SK-N-SH (cell line): ENCODE data around the gene PCNX2. TPM values are rescaled to one million over a fixed set of nuclear protein-coding genes. Genes with fewer than 3 reads are reported as not detected.

ENCODE experiments used
- CTCF ChIA-PET: fragments of 300-600, 350-600 bp; formaldehyde crosslinking; extraction: SDS; loops from one replicate; lab custom pipeline; 2021; lab: Yijun Ruan, JAX
- POLR2A ChIA-PET: fragments of 350-600 bp; sonication (Branson Sonifier 250); formaldehyde crosslinking; extraction: SDS; loops from one replicate; lab custom pipeline; 2020; ENCODE audit warnings: antibody characterized with exemption, inconsistent platforms; lab: Yijun Ruan, JAX
- DNase-seq: peaks from one replicate; pipeline ENCODE4 v3.0.0; 2012
- H2AFZ ChIP-seq: fragments of 200-600 bp; sonication (generic); 2 replicates; pipeline ENCODE4 v1.8.1; 2016; ENCODE audit warnings: antibody characterized with exemption, mild to moderate bottlenecking, low read depth
- H3F3A ChIP-seq: fragments of 200-600 bp; sonication (generic); replicated peaks from 2 replicates; pipeline ENCODE3; 2016; ENCODE audit warnings: antibody characterized with exemption, mild to moderate bottlenecking; ENCODE audit not compliant: insufficient read depth
- H3K27ac ChIP-seq, 2 experiments: fragments of 200-500 bp in 1 of 2; fragments of 200-600 bp in 1 of 2; sonication (Bioruptor generic) in 1 of 2; sonication (generic), shearing (Covaris generic) in 1 of 2; 2 replicates each; pipeline versions ENCODE4 v1.5.1 to v1.6.1; 2014 to 2016; ENCODE audit warnings: low read depth in 2 of 2, inconsistent platforms in 1 of 2, low read length in 1 of 2, mild to moderate bottlenecking in 1 of 2, mixed read lengths in 1 of 2
- H3K27me3 ChIP-seq: fragments of 200-600 bp; sonication (generic), shearing (Covaris generic); 2 replicates; pipeline ENCODE4 v1.6.1; 2016; ENCODE audit warnings: mixed run types; ENCODE audit not compliant: insufficient read depth
- H3K36me3 ChIP-seq, 2 experiments: fragments of 200-500 bp in 1 of 2; fragments of 200-600 bp in 1 of 2; sonication (Bioruptor generic) in 1 of 2; sonication (generic) in 1 of 2; replicated peaks in 1 of 2; 2 replicates each; pipeline versions ENCODE3 to v1.5.1; 2014 to 2016; ENCODE audit warnings: low read length in 1 of 2, mild to moderate bottlenecking in 1 of 2; ENCODE audit not compliant: insufficient read depth in 2 of 2, control insufficient read depth in 1 of 2
- H3K4me1 ChIP-seq, 2 experiments: fragments of 200-500 bp in 1 of 2; fragments of 200-600 bp in 1 of 2; sonication (Bioruptor generic) in 1 of 2; sonication (generic), shearing (Covaris generic) in 1 of 2; 2 replicates each; pipeline versions ENCODE4 v1.5.1 to v1.6.1; 2014 to 2016; ENCODE audit warnings: low read depth in 1 of 2, low read length in 1 of 2, mixed run types in 1 of 2; ENCODE audit not compliant: insufficient read depth in 2 of 2, control insufficient read depth in 1 of 2
- H3K4me2 ChIP-seq: fragments of 200-600 bp; sonication (generic), shearing (Covaris generic); 2 replicates; pipeline ENCODE4 v1.6.1; 2017; ENCODE audit warnings: mixed run types
- H3K4me3 ChIP-seq, 2 experiments: fragments of 200-500 bp in 1 of 2; fragments of 200-600 bp in 1 of 2; sonication (Bioruptor generic) in 1 of 2; sonication (generic), shearing (Covaris generic) in 1 of 2; 2 replicates each; pipeline versions ENCODE4 v1.5.1 to v1.8.1; 2014 to 2016; ENCODE audit warnings: low read depth in 2 of 2, inconsistent platforms in 1 of 2, low read length in 1 of 2, mild to moderate bottlenecking in 1 of 2, mixed read lengths in 1 of 2, moderate library complexity in 1 of 2
- H3K79me2 ChIP-seq: fragments of 200-600 bp; sonication (generic); 2 replicates; pipeline ENCODE4 v1.8.1; 2017; ENCODE audit warnings: mild to moderate bottlenecking; ENCODE audit not compliant: insufficient read depth
- H3K9ac ChIP-seq: fragments of 200-600 bp; sonication (generic); 2 replicates; pipeline ENCODE4 v1.6.1; 2017; ENCODE audit warnings: mixed run types
- H3K9me2 ChIP-seq: fragments of 200-600 bp; sonication (generic); 2 replicates; pipeline ENCODE4 v1.6.1; 2017; ENCODE audit warnings: mixed run types
- H3K9me3 ChIP-seq: fragments of 200-600 bp; sonication (generic); 2 replicates; pipeline ENCODE4 v1.6.1; 2017; ENCODE audit warnings: mixed run types, mild to moderate bottlenecking, moderate library complexity
- H4K20me1 ChIP-seq: fragments of 200-600 bp; sonication (generic); 2 replicates; pipeline ENCODE4 v1.6.1; 2017; ENCODE audit warnings: mild to moderate bottlenecking, mixed run types; ENCODE audit not compliant: insufficient read depth
- CHD2 ChIP-seq: fragments of 150-350 bp; IDR thresholded peaks from 2 replicates; pipeline ENCODE4 v1.6.1; 2018; ENCODE audit warnings: low read length; ENCODE audit not compliant: partially characterized antibody
- CTCF ChIP-seq: fragments of 200-600 bp; sonication (generic); IDR thresholded peaks from 2 replicates; pipeline ENCODE4 v1.6.1; 2017; ENCODE audit warnings: antibody characterized with exemption, mild to moderate bottlenecking, moderate library complexity
- EZH2phosphoT487 ChIP-seq: fragments of 200-600 bp; sonication (generic); IDR thresholded peaks from 2 replicates; pipeline ENCODE4 v1.6.1; 2017; ENCODE audit warnings: low read depth, mixed run types, mild to moderate bottlenecking, antibody characterized with exemption, moderate library complexity, borderline replicate concordance
- FOSL2 ChIP-seq: IDR thresholded peaks from 2 replicates; pipeline ENCODE4 v1.4.0; 2012; ENCODE audit warnings: low read depth, mild to moderate bottlenecking, moderate library complexity, borderline replicate concordance
- FOXJ3 ChIP-seq: sonication (generic); formaldehyde crosslinking; IDR thresholded peaks from 2 replicates; pipeline ENCODE4 v1.5.1; 2020; ENCODE audit warnings: mild to moderate bottlenecking, missing genetic modification reagents
- FOXM1 ChIP-seq: IDR thresholded peaks from 2 replicates; pipeline ENCODE4 v1.4.0; 2012; ENCODE audit warnings: low read depth, mild to moderate bottlenecking
- GABPA ChIP-seq: IDR thresholded peaks from 2 replicates; pipeline ENCODE4 v1.4.0; 2012; ENCODE audit warnings: low read depth, mild to moderate bottlenecking
- IRF3 ChIP-seq: fragments of 150-350 bp; IDR thresholded peaks from 2 replicates; pipeline ENCODE4 v1.6.1; 2016; ENCODE audit warnings: mild to moderate bottlenecking, low read depth, low read length
- MEF2A ChIP-seq: IDR thresholded peaks from 2 replicates; pipeline ENCODE4 v1.4.0; 2012; ENCODE audit warnings: low read depth, borderline replicate concordance
- RCOR1 ChIP-seq: fragments of 150-350 bp; IDR thresholded peaks from 2 replicates; pipeline ENCODE4 v1.6.1; 2017; ENCODE audit warnings: antibody characterized with exemption, low read length
- REST ChIP-seq: IDR thresholded peaks from 2 replicates; pipeline ENCODE4 v1.6.1; 2012; ENCODE audit warnings: mild to moderate bottlenecking, low read depth, low read length, moderate library complexity
- RXRA ChIP-seq: IDR thresholded peaks from 2 replicates; pipeline ENCODE4 v1.4.0; 2012; ENCODE audit warnings: low read depth, mild to moderate bottlenecking, borderline replicate concordance
- TAF1 ChIP-seq: IDR thresholded peaks from 2 replicates; pipeline ENCODE4 v1.6.1; 2012; ENCODE audit warnings: low read depth, mild to moderate bottlenecking, low read length, moderate library complexity, borderline replicate concordance
- TCF12 ChIP-seq: IDR thresholded peaks from 2 replicates; pipeline ENCODE4 v1.4.0; 2012
- USF1 ChIP-seq: IDR thresholded peaks from 2 replicates; pipeline ENCODE4 v1.4.0; 2012; ENCODE audit warnings: low read depth, borderline replicate concordance
- USF2 ChIP-seq: fragments of 150-350 bp; IDR thresholded peaks from 2 replicates; pipeline ENCODE4 v1.6.1; 2017; ENCODE audit warnings: antibody characterized with exemption, low read length, low read depth, borderline replicate concordance
- WGBS: methylation state at CpG from one replicate; pipeline ENCODE4 v1.1.6; 2017; ENCODE audit warnings: low lambda C conversion rate; 5-methylcytosine and 5-hydroxymethylcytosine counted together
- polyA plus RNA-seq, 3 experiments: library from polyadenylated mRNA; depleted of rRNA; stranded (reverse); fragments of >200 nt; gene quantifications; 2 replicates each; pipeline ENCODE4 v1.2.3, GENCODE V29; 2012

Gene PCNX2
- polyA plus RNA-seq, 1 of the 3 experiments (the other 2 are of a cell fraction): 10.6 TPM

- ChIA-PET POLR2A (interaction anchor here (1.3 kb wide), 1 partner anchor 20 kb away, joined by 3 read pairs; no protein-coding TSS in a partner anchor), CTCF (interaction anchor here (1.0 to 1.9 kb wide), 4 partner anchors 8 to 371 kb away, joined by 5 to 7 read pairs (median 5); no protein-coding TSS in a partner anchor)
- Histone ChIP-seq H3K27me3 (no peaks in the 10 kb centered on the region), H3K36me3 (peaks cover 0 to 2% of the 10 kb centered on the region in 2 experiments), H3F3A (peaks cover 6% of the 10 kb centered on the region), H3K79me2 (no peaks in the 10 kb centered on the region), H3K9me2 (no peaks in the 10 kb centered on the region), H3K4me2 (no peak overlapping the region), H3K4me1 (peaks cover 9 to 28% of the 10 kb centered on the region in 2 experiments), H2AFZ (no peak overlapping the region), H3K9ac (no peak overlapping the region), H4K20me1 (peaks cover 7% of the 10 kb centered on the region; the same call in 1 of the 2 replicates), H3K4me3 (no peak overlapping the region), H3K9me3 (no peaks in the 10 kb centered on the region), H3K27ac (peak overlapping the region in 1 of 2 experiments; percentile 51; a peak in 2 of 4 replicates)
- DNase-seq: no peak
- TF ChIP-seq FOXM1 (no peak), TCF12 (no peak), GABPA (no peak), TAF1 (no peak), CHD2 (no peak), USF2 (no peak), IRF3 (no peak), FOSL2 (no peak), USF1 (no peak), RCOR1 (no peak), CTCF (no peak), EZH2phosphoT487 (no peak), RXRA (no peak), REST (no peak), FOXJ3 (CRISPR knock-in tag) (no peak), MEF2A (no peak)
- WGBS: 87% methylated on average over 6 of the region's 6 CpGs
Observed at GRCh38 chr1:233006108-233006507, 289.4 kb downstream of the PCNX2 start.
